ENCODE measurements around the gene ARPC2.
A peak's percentile ranks its signal among the peaks of the same experiment; 100 is the strongest.

ARPC2 gene

DNA sequence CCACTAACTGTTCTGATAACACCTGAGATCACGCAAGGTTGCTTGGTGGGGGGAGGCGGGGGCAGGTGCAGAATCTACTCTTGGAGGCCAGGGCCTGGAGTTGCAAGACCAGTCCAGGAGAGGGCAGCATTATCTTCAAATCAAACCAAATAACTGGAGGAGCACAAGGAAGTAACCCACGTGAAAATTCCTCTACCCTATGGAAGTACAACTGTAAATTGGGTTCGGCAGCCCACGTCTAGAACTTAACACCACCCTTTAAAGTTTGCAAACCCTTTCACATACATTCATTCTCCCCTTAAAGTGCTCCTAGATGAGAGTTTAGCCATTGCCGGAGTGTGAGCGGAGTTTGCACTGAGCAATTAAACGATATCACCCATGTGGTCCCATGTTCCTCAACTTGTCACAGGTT is 30.6 kb upstream of the ARPC2 start:
- Histone ChIP-seq H4K20me1 (ENCODE audit: insufficient read depth) (no peaks in the 10 kb centered on the region), H3K27ac (no peak overlapping the region), H3K4me2 (no peak overlapping the region), H2AFZ (ENCODE audit: low read depth) (peak overlapping the region; percentile 82), H3K36me3 (ENCODE audit: insufficient read depth) (no peaks in the 10 kb centered on the region), H3K27me3 (ENCODE audit: insufficient read depth, low read depth) (no peaks in the 10 kb centered on the region), H3K9ac (no peak overlapping the region), H3K4me1 (ENCODE audit: low read depth, poor library complexity, severe bottlenecking) (peaks cover 5% of the 10 kb centered on the region), H3K79me2 (ENCODE audit: insufficient read depth, low read depth) (no peaks in the 10 kb centered on the region), H3K4me3 (IDR thresholded peaks at IDR 0.05; ENCODE audit: insufficient read depth, low read depth, low read length) (no peak overlapping the region)
- TF ChIP-seq, protein P1, sequence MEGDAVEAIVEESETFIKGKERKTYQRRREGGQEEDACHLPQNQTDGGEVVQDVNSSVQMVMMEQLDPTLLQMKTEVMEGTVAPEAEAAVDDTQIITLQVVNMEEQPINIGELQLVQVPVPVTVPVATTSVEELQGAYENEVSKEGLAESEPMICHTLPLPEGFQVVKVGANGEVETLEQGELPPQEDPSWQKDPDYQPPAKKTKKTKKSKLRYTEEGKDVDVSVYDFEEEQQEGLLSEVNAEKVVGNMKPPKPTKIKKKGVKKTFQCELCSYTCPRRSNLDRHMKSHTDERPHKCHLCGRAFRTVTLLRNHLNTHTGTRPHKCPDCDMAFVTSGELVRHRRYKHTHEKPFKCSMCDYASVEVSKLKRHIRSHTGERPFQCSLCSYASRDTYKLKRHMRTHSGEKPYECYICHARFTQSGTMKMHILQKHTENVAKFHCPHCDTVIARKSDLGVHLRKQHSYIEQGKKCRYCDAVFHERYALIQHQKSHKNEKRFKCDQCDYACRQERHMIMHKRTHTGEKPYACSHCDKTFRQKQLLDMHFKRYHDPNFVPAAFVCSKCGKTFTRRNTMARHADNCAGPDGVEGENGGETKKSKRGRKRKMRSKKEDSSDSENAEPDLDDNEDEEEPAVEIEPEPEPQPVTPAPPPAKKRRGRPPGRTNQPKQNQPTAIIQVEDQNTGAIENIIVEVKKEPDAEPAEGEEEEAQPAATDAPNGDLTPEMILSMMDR (conservative IDR thresholded peaks at IDR 0.05; ENCODE audit: low read depth, low read length) = peak; percentile 88

DNA sequence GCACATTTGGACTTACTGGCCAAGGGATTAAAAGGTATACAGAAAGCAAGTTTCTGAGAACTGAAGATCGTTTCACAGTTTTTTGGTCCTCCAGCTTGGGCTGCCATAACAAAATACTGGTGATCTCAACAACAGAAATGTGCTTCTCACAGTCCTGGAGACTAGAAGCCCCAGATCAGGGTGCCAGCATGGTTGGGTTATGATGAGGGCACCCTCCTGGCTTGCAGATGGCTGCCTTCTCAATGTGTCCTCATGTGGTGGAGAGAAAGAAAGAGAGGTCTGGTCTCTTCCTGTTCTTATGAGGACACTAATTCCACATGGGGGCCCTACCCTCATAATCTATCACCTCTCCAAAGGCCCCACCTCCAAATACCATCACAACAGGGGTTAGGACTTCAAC is 30.1 kb upstream of the ARPC2 start:
- Histone ChIP-seq H3K27ac (no peak overlapping the region), H3K27me3 (ENCODE audit: insufficient read depth, low read depth) (no peaks in the 10 kb centered on the region), H3K79me2 (ENCODE audit: insufficient read depth, low read depth) (no peaks in the 10 kb centered on the region), H2AFZ (ENCODE audit: low read depth) (peak overlapping the region; percentile 82), H3K9ac (no peak overlapping the region), H3K36me3 (ENCODE audit: insufficient read depth) (no peaks in the 10 kb centered on the region), H3K4me3 (IDR thresholded peaks at IDR 0.05; ENCODE audit: insufficient read depth, low read depth, low read length) (no peak overlapping the region), H3K4me1 (ENCODE audit: low read depth, poor library complexity, severe bottlenecking) (peaks cover 5% of the 10 kb centered on the region), H3K4me2 (no peak overlapping the region), H4K20me1 (ENCODE audit: insufficient read depth) (no peaks in the 10 kb centered on the region)
- TF ChIP-seq, protein P1 (conservative IDR thresholded peaks at IDR 0.05; ENCODE audit: low read depth, low read length) = no peak

DNA sequence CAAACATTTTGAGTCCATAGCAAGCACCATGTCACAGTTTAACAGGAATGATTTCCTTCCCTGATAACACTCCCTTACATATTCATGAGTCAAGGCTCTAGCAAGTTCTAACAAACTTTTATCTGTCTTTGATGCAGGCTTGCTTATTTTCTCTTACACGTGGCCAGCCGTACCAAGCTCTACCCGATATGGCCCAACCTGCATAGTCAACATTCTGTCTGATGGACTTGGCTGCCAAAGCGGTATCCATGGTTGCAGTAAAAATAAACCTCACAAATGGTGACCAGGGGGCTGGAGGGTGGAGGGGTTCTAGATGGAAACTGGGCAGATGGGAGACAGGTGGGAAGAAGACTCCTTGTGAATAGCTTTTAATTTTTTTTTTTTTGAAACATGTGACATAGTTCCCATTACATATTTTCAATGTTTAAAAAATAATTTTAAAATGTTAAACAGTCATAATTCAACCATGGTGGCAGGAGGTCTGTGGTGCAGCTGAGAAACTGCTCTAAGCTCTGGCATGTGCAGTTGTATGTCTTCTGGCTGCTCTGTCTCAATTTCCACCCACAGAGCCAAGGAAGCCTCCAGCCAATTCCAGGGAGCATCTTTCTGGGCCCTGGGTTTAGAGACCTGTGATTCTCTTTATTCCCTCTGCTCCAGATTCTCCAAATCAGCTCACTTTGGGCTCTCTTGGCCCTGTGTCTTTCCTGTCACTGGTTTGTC is 29.5 kb upstream of the ARPC2 start:
- Histone ChIP-seq H3K9ac (no peak overlapping the region), H2AFZ (ENCODE audit: low read depth) (peak overlapping the region; percentile 82; the same call in 1 of the 2 replicates), H3K4me2 (no peak overlapping the region)

GRCh38 chr2:218188528-218188927 is 28.5 kb upstream of the ARPC2 start:
- Histone ChIP-seq H3K4me2 (no peak overlapping the region), H3K9ac (no peak overlapping the region), H3K27me3 (ENCODE audit: insufficient read depth, low read depth) (no peaks in the 10 kb centered on the region), H3K27ac (no peak overlapping the region), H3K36me3 (ENCODE audit: insufficient read depth) (no peaks in the 10 kb centered on the region), H3K79me2 (ENCODE audit: insufficient read depth, low read depth) (no peaks in the 10 kb centered on the region), H2AFZ (ENCODE audit: low read depth) (no peak overlapping the region), H3K4me3 (IDR thresholded peaks at IDR 0.05; ENCODE audit: insufficient read depth, low read depth, low read length) (no peak overlapping the region), H4K20me1 (ENCODE audit: insufficient read depth) (no peaks in the 10 kb centered on the region), H3K4me1 (ENCODE audit: low read depth, poor library complexity, severe bottlenecking) (peaks cover 5% of the 10 kb centered on the region)
- TF ChIP-seq, protein P1 (conservative IDR thresholded peaks at IDR 0.05; ENCODE audit: low read depth, low read length) = no peak

More for the DNA sequence above, 29.5 kb upstream of the ARPC2 start:
- no peak overlapping the region for H3K27ac ChIP-seq
- H4K20me1 ChIP-seq (ENCODE audit: insufficient read depth) = no peaks in the 10 kb centered on the region
- no peak overlapping the region for H3K4me3 ChIP-seq (IDR thresholded peaks at IDR 0.05; ENCODE audit: insufficient read depth, low read depth, low read length)
- H3K36me3 ChIP-seq (ENCODE audit: insufficient read depth) = no peaks in the 10 kb centered on the region
- H3K27me3 ChIP-seq (ENCODE audit: insufficient read depth, low read depth) = no peaks in the 10 kb centered on the region
- no peaks in the 10 kb centered on the region for H3K79me2 ChIP-seq (ENCODE audit: insufficient read depth, low read depth)
- peaks cover 5% of the 10 kb centered on the region for H3K4me1 ChIP-seq (ENCODE audit: low read depth, poor library complexity, severe bottlenecking)
- TF ChIP-seq, protein P1 (conservative IDR thresholded peaks at IDR 0.05; ENCODE audit: low read depth, low read length) = no peak
